ENCODE measurements around the gene RAD18.

DNA sequence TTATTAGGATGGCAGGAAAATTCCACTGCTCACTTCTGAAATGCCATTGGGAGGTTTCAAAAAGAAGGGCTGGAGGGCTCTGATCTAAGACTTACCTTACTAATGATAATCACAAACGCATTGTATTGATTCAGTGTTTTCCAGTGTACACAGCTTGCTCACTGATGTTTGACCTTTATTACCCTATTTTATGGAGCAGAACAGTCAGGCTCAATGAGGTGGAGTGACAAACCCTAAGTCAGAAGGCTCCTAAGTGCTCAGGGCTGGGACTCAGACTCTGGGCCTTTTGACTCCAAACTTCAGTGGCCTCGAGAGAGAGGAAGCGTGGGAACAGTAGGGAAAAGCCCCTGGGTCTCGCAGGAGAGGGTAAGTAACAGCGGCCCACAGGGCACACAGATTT lies 20.3 kb upstream of the RAD18 start:
- TF ChIP-seq CTCF (IDR thresholded peaks at IDR 0.05 in 8 of 11, conservative IDR thresholded peaks at IDR 0.05 in 3 of 11) (no peak), POLR2A (IDR thresholded peaks at IDR 0.05) (no peak)

Measured in spleen (tissue), 7 donors.